Stimulated activated effector memory CD8-positive, alpha-beta T cell treated with anti-CD3 and anti-CD28 coated beads, Interleukin-12 subunit alpha, Interleukin-12 subunit beta, amount 100 ng/mL, for 72 hours (primary cell): ENCODE results near the gene OR52M1.
A peak's percentile ranks its signal among the peaks of the same experiment; 100 is the strongest.
"Not testable (repeated sequence)": the region's sequence is repeated elsewhere in the genome, so short reads cannot be mapped to it uniquely, and the experiment has no call there.

ENCODE experiments used
- ATAC-seq: fragments of 150-1000 bp; cut with Tn5 transposase; 2 replicates; pipeline ENCODE4 v1.10.0; 2021
- DNase-seq, 2 donors: peaks; one replicate each; pipeline ENCODE4 v3.0.0; 2021 to 2022; ENCODE audit warnings: low spot score in 2 of 2
- H3K27ac Mint-ChIP-seq: one replicate; pipeline ENCODE4 v1.8.0; 2022; ENCODE audit warnings: mild to moderate bottlenecking, mixed read lengths
- H3K36me3 Mint-ChIP-seq: one replicate; pipeline ENCODE4 v1.8.0; 2022; ENCODE audit warnings: mild to moderate bottlenecking, mixed read lengths
- H3K4me1 Mint-ChIP-seq: one replicate; pipeline ENCODE4 v1.8.0; 2022; ENCODE audit warnings: mixed read lengths
- H3K4me3 Mint-ChIP-seq: one replicate; pipeline ENCODE4 v1.8.0; 2022; ENCODE audit warnings: mild to moderate bottlenecking, mixed read lengths
- H3K9me3 Mint-ChIP-seq: one replicate; pipeline ENCODE4 v1.8.0; 2022; ENCODE audit warnings: mixed read lengths

OR52M1 gene

GRCh38 chr11:4544891-4545290 lies at the start of gene OR52M1:
Gene OR52M1, plus strand, starts transcription at chr11:4545191. Its CDS starts 0 bp downstream, at chr11:4545191.
- DNase-seq (no peak), ATAC-seq (no peak)
- Mint-ChIP-seq H3K4me3 (no peak within 1 kb of the TSS), H3K9me3 (no peaks in the 10 kb centered on the region), H3K4me1 (no peaks in the 10 kb centered on the region), H3K27ac (no peak within 1 kb of the TSS), H3K36me3 (no peaks in the 10 kb centered on the region)

- no peaks in the 10 kb centered on the region for H3K9me3 Mint-ChIP-seq
- H3K36me3 Mint-ChIP-seq, result no peaks in the 10 kb centered on the region
- no peak overlapping the region for H3K4me3 Mint-ChIP-seq
- peaks cover 6% of the 10 kb centered on the region for H3K4me1 Mint-ChIP-seq
- ATAC-seq, result no peak
- DNase-seq, result no peak
- no peak overlapping the region for H3K27ac Mint-ChIP-seq
These were observed 49.5 kb upstream of the OR52M1 start for GRCh38 chr11:4495487-4495886.

GRCh38 chr11:4495986-4496385 lies 49.0 kb upstream of the OR52M1 start:
- H3K9me3 Mint-ChIP-seq, result no peaks in the 10 kb centered on the region
- no peak overlapping the region for H3K27ac Mint-ChIP-seq
- no peaks in the 10 kb centered on the region for H3K36me3 Mint-ChIP-seq
- no peak for DNase-seq
- peaks cover 6% of the 10 kb centered on the region for H3K4me1 Mint-ChIP-seq
- ATAC-seq, result no peak
- H3K4me3 Mint-ChIP-seq, result no peak overlapping the region

- Mint-ChIP-seq H3K27ac (no peak overlapping the region), H3K9me3 (no peaks in the 10 kb centered on the region), H3K4me1 (peaks cover 6% of the 10 kb centered on the region), H3K4me3 (no peak overlapping the region), H3K36me3 (no peaks in the 10 kb centered on the region)
- ATAC-seq (no peak), DNase-seq (no peak)
These were observed 48.3 kb upstream of the OR52M1 start for GRCh38 chr11:4496557-4497248.

GRCh38 chr11:4508886-4509285 lies 36.1 kb upstream of the OR52M1 start:
- Mint-ChIP-seq H3K9me3 (no peaks in the 10 kb centered on the region), H3K36me3 (no peaks in the 10 kb centered on the region), H3K4me1 (no peaks in the 10 kb centered on the region), H3K4me3 (no peak overlapping the region), H3K27ac (no peak overlapping the region)
- no peak for DNase-seq
- ATAC-seq, result no peak

- no peak for DNase-seq
- Mint-ChIP-seq H3K4me1 (no peaks in the 10 kb centered on the region), H3K9me3 (no peaks in the 10 kb centered on the region), H3K36me3 (no peaks in the 10 kb centered on the region), H3K4me3 (no peak overlapping the region), H3K27ac (no peak overlapping the region)
- ATAC-seq, result no peak
These were observed 33.4 kb upstream of the OR52M1 start for GRCh38 chr11:4511282-4512245.

- Mint-ChIP-seq H3K9me3 (no peaks in the 10 kb centered on the region), H3K4me3 (no peak overlapping the region), H3K4me1 (no peaks in the 10 kb centered on the region), H3K27ac (no peak overlapping the region), H3K36me3 (no peaks in the 10 kb centered on the region)
- ATAC-seq (no peak), DNase-seq (no peak)
These were observed 30.8 kb upstream of the OR52M1 start for GRCh38 chr11:4514196-4514595.

GRCh38 chr11:4522339-4522738 lies 22.7 kb upstream of the OR52M1 start:
- no peak for DNase-seq
- Mint-ChIP-seq H3K4me3 (no peak overlapping the region), H3K36me3 (no peaks in the 10 kb centered on the region), H3K27ac (no peak overlapping the region), H3K9me3 (no peaks in the 10 kb centered on the region), H3K4me1 (no peaks in the 10 kb centered on the region)
- ATAC-seq, result no peak

- Mint-ChIP-seq H3K4me3 (no peak overlapping the region), H3K9me3 (no peaks in the 10 kb centered on the region), H3K27ac (no peak overlapping the region), H3K4me1 (no peaks in the 10 kb centered on the region), H3K36me3 (no peaks in the 10 kb centered on the region)
- ATAC-seq, result no peak
- no peak for DNase-seq
These were observed 22.2 kb upstream of the OR52M1 start for GRCh38 chr11:4522752-4523151.

GRCh38 chr11:4523666-4524065 lies 21.3 kb upstream of the OR52M1 start:
- no peak for DNase-seq
- Mint-ChIP-seq H3K27ac (no peak overlapping the region), H3K4me3 (no peak overlapping the region), H3K9me3 (no peaks in the 10 kb centered on the region), H3K4me1 (no peaks in the 10 kb centered on the region), H3K36me3 (no peaks in the 10 kb centered on the region)
- no peak for ATAC-seq

GRCh38 chr11:4527926-4528325 lies 17.1 kb upstream of the OR52M1 start:
- DNase-seq, result no peak
- no peak for ATAC-seq
- Mint-ChIP-seq H3K36me3 (no peaks in the 10 kb centered on the region), H3K27ac (no peak overlapping the region), H3K4me1 (no peaks in the 10 kb centered on the region), H3K4me3 (no peak overlapping the region), H3K9me3 (no peaks in the 10 kb centered on the region)

GRCh38 chr11:4531686-4532085 lies 13.3 kb upstream of the OR52M1 start:
- H3K36me3 Mint-ChIP-seq, H3K4me1 Mint-ChIP-seq, H3K27ac Mint-ChIP-seq, DNase-seq, H3K9me3 Mint-ChIP-seq, ATAC-seq, H3K4me3 Mint-ChIP-seq: not testable (repeated sequence)

GRCh38 chr11:4539603-4540219 lies 5.3 kb upstream of the OR52M1 start:
- H3K9me3 Mint-ChIP-seq, result no peaks in the 10 kb centered on the region
- no peaks in the 10 kb centered on the region for H3K36me3 Mint-ChIP-seq
- ATAC-seq, result peak; percentile 72
- no peak overlapping the region for H3K27ac Mint-ChIP-seq
- no peaks in the 10 kb centered on the region for H3K4me1 Mint-ChIP-seq
- H3K4me3 Mint-ChIP-seq, result no peak overlapping the region
- peak; percentile 6 to 59 for DNase-seq

GRCh38 chr11:4541071-4541470 lies 3.9 kb upstream of the OR52M1 start:
- no peak for DNase-seq
- no peaks in the 10 kb centered on the region for H3K36me3 Mint-ChIP-seq
- ATAC-seq, result no peak
- H3K9me3 Mint-ChIP-seq, result no peaks in the 10 kb centered on the region
- H3K4me3 Mint-ChIP-seq, result no peak overlapping the region
- H3K4me1 Mint-ChIP-seq, result no peaks in the 10 kb centered on the region
- no peak overlapping the region for H3K27ac Mint-ChIP-seq

GRCh38 chr11:4543561-4543960 lies 1.4 kb upstream of the OR52M1 start:
- Mint-ChIP-seq H3K27ac (no peak overlapping the region), H3K4me1 (no peaks in the 10 kb centered on the region), H3K9me3 (no peaks in the 10 kb centered on the region), H3K36me3 (no peaks in the 10 kb centered on the region), H3K4me3 (no peak overlapping the region)
- no peak for ATAC-seq
- no peak for DNase-seq
